ENCODE data around the gene MGRN1.

Gene MGRN1

DNA sequence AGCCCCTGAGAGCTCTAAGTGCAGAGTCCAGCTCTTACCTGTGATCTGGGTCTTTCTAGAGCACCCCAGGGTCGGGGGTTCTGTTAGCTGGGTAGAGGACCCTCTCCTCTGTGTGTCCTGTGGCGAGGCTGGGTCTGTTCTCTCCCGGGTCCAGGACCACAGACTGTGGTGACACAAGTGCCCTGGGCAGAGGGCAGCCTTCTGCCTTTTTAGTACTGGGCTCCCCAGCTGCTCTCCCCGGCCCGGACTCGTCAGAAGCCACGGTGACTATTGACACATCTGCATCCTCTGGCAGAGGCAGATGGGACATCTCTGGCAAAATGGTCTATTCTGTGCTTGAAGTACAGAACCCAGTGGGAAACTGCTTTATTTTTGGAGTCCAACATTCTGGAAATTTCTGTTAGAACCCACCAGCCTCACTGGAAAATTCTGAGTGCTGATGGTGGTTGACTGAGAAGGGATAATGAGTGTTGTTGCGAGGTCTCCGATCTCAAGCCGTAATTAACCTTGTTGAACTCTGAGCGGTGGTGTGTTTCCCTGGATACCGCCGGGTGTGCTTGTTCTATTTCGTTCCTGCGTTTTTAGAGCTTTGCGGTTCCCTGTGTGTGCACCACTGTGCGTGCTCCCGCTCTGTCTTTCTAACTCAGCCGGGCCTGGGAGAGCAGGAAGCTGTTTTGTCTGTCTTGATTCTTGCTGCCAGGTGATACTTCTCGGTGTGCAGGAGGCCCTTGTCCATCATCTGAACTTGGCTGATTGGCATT, 42.8 kb downstream of the MGRN1 start:
- no peak for FAIRE-seq
- TF ChIP-seq POLR2A (IDR thresholded peaks at IDR 0.05; ENCODE audit: low read depth, low read length), result no peak
- no peak for TF ChIP-seq POLR2AphosphoS5 (IDR thresholded peaks at IDR 0.05; ENCODE audit: low read depth, low read length)
- TF ChIP-seq TAF1 (IDR thresholded peaks at IDR 0.05; ENCODE audit: borderline replicate concordance, low read depth, low read length), result no peak
- no peak for DNase-seq (ENCODE audit: insufficient read length)

GRCh38 chr16:4668313-4668960, 43.8 kb downstream of the MGRN1 start:
- TF ChIP-seq POLR2AphosphoS5 (IDR thresholded peaks at IDR 0.05; ENCODE audit: low read depth, low read length), result no peak
- no peak for TF ChIP-seq TAF1 (IDR thresholded peaks at IDR 0.05; ENCODE audit: borderline replicate concordance, low read depth, low read length)
- TF ChIP-seq POLR2A (IDR thresholded peaks at IDR 0.05; ENCODE audit: low read depth, low read length), result no peak; the same call in 1 of the 2 replicates
- FAIRE-seq (no peak), DNase-seq (ENCODE audit: insufficient read length) (no peak)

DNA sequence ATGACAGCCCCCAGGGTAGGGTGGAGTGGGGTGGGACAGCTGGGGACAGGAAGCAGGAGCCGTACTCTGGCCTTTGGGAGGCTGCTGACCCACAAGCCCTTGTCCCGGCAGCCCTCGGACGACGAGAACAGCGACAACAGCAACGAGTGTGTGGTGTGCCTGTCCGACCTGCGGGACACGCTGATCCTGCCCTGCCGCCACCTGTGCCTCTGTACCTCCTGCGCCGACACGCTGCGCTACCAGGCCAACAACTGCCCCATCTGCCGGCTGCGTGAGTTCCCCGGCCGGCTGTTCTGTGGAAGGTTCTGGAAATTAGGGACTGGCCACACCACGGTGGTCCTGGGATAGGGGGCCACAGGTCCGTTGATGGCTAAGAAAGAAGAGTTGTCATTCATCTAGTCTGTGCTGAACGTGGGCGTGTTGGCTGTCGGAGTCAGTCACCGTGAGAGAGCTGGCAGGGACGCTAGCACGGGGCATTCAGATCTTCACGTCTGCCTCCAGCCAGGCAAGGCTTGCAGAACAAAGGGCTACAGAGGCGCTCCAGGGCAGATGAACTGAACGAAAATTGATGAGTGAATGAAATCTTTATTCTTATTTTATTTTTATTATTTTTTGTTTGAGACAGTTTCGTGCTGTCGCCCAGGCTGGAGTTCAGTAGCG, 48.9 kb downstream of the MGRN1 start:
- TF ChIP-seq POLR2AphosphoS5 (IDR thresholded peaks at IDR 0.05; ENCODE audit: low read depth, low read length) (no peak), POLR2A (IDR thresholded peaks at IDR 0.05; ENCODE audit: low read depth, low read length) (no peak), TAF1 (IDR thresholded peaks at IDR 0.05; ENCODE audit: borderline replicate concordance, low read depth, low read length) (no peak)
- FAIRE-seq, result no peak
- no peak for DNase-seq (ENCODE audit: insufficient read length)

DNA sequence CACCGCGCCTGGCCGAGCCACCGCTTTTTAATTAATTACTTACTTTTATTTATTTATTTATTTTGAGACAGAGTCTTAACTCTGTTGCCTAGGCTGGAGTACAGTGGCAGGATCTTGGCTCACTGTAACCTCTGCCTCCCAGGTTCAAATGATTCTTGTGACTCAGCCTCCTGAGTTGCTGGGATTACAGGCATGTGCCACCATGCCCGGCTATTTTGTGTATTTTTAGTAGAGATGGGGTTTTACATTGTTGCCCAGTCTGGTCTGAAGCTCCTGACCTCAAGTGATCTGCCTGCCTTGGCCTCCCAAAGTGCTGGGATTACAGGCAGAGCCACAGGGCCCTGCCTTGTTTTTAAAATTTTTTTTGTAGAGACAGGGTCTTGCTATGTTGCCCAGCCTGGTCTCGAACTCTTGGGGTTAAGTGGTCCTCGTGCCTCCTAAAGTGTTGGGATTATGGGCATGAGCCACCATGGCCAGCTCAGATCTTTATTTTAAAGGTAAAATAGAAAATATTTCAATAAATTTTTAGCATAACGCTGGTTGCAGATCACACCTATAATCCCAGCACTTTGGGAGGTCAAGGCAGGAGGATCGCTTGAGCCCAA, 50.4 kb downstream of the MGRN1 start:
- DNase-seq (ENCODE audit: insufficient read length), result no peak
- TF ChIP-seq POLR2A (IDR thresholded peaks at IDR 0.05; ENCODE audit: low read depth, low read length) (no peak), POLR2AphosphoS5 (IDR thresholded peaks at IDR 0.05; ENCODE audit: low read depth, low read length) (no peak), TAF1 (IDR thresholded peaks at IDR 0.05; ENCODE audit: borderline replicate concordance, low read depth, low read length) (no peak)
- no peak for FAIRE-seq

DNA sequence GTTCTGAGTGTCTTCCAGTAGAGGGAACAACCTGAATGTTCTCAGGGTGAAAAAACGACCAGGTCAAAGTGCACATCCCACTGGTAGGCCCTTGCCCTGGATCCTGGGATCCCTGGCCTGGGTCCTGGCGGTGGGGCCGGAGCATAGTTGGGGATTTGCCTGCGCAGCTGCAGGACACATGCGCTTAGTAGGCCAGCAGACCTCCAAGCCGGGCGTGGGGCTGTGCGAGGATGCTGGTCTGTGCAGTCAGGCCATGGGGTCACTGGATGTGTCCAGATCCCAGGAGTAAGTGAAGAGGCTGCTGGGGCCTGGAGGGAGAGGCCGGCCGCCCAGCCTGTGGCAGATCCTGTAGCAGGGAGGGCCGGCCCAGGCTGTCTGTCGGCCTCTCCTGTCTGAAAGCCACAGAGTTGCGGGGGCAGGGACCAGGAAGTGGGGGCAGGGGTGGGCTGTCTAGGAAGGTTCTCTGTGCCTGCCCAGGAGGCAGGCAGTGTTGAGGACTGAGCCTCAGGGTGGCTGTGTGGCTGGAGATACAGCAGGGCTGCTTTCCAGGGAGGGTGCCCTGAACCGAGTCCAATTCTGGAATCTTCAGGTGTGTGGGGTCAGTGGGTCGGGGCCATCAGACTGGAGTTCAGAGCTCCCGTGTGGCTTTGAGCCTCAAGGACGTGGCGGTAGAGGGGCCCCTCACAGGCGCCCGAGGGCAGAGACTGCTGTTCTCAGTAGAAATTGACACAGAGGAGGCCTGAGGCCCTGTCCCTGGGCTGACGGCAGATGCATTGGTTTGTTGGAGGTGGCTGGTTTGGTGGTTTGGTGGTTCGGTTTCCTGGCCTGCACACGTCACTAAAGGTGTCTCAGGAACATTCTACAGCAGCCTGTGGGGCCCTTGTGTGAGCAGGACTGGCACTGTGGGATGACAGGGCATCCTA, 51.5 kb downstream of the MGRN1 start:
- TF ChIP-seq POLR2A (IDR thresholded peaks at IDR 0.05; ENCODE audit: low read depth, low read length) (no peak), TAF1 (IDR thresholded peaks at IDR 0.05; ENCODE audit: borderline replicate concordance, low read depth, low read length) (no peak), POLR2AphosphoS5 (IDR thresholded peaks at IDR 0.05; ENCODE audit: low read depth, low read length) (no peak)
- FAIRE-seq (no peak), DNase-seq (ENCODE audit: insufficient read length) (no peak)

GRCh38 chr16:4676831-4677230, 52.2 kb downstream of the MGRN1 start:
- FAIRE-seq (no peak), DNase-seq (ENCODE audit: insufficient read length) (no peak)
- TF ChIP-seq POLR2A (IDR thresholded peaks at IDR 0.05; ENCODE audit: low read depth, low read length), result no peak
- no peak for TF ChIP-seq POLR2AphosphoS5 (IDR thresholded peaks at IDR 0.05; ENCODE audit: low read depth, low read length)
- TF ChIP-seq TAF1 (IDR thresholded peaks at IDR 0.05; ENCODE audit: borderline replicate concordance, low read depth, low read length), result no peak

GRCh38 chr16:4677390-4677789, 52.8 kb downstream of the MGRN1 start:
- no peak for DNase-seq (ENCODE audit: insufficient read length)
- FAIRE-seq, result no peak
- TF ChIP-seq POLR2A (IDR thresholded peaks at IDR 0.05; ENCODE audit: low read depth, low read length) (no peak), TAF1 (IDR thresholded peaks at IDR 0.05; ENCODE audit: borderline replicate concordance, low read depth, low read length) (no peak), POLR2AphosphoS5 (IDR thresholded peaks at IDR 0.05; ENCODE audit: low read depth, low read length) (no peak)

DNA sequence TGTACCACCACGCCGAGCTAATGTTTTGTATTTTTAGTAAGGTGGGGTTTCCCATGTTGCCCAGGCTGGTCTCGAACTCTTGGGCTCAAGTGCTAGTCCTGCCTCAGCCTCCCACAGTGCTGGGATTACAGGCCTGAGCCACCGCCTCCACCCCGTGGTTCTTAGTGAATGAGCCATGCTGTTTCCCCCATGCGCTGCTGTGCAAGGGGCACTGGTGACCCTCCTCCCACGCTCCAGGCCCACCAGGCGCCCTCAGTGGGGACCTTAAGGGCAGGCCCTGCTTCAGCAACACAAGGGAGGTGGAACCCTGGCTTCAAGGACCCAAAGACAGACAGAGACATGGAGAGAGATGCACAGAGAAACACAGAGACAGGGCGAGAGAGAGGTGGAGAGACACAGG, 53.4 kb downstream of the MGRN1 start:
- no peak for TF ChIP-seq POLR2AphosphoS5 (IDR thresholded peaks at IDR 0.05; ENCODE audit: low read depth, low read length)
- DNase-seq (ENCODE audit: insufficient read length) (no peak), FAIRE-seq (no peak)

DNA sequence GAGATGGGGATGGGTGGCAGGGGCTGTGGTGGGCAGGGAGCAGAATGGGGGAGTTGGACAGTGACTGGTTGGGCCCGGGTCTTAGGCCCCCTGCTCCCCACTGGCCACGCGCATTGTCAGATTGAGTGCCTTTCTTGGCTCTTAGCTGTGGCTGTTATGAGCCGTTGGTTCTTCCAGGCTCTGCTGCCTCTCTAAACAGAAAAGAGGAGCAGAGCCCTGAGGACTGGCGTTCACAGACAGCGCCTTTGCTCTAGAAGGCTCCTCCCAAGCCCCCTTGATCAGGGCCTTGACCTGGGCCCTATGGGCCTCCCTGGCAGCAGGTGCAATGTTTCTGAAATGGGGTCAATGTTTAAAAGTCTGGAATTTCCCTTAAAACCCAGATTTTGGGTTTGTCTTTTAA, 54.0 kb downstream of the MGRN1 start:
- DNase-seq (ENCODE audit: insufficient read length) (no peak), FAIRE-seq (no peak)
- no peak for TF ChIP-seq POLR2AphosphoS5 (IDR thresholded peaks at IDR 0.05; ENCODE audit: low read depth, low read length)
- no peak for TF ChIP-seq POLR2A (IDR thresholded peaks at IDR 0.05; ENCODE audit: low read depth, low read length)
- TF ChIP-seq TAF1 (IDR thresholded peaks at IDR 0.05; ENCODE audit: borderline replicate concordance, low read depth, low read length), result no peak

DNA sequence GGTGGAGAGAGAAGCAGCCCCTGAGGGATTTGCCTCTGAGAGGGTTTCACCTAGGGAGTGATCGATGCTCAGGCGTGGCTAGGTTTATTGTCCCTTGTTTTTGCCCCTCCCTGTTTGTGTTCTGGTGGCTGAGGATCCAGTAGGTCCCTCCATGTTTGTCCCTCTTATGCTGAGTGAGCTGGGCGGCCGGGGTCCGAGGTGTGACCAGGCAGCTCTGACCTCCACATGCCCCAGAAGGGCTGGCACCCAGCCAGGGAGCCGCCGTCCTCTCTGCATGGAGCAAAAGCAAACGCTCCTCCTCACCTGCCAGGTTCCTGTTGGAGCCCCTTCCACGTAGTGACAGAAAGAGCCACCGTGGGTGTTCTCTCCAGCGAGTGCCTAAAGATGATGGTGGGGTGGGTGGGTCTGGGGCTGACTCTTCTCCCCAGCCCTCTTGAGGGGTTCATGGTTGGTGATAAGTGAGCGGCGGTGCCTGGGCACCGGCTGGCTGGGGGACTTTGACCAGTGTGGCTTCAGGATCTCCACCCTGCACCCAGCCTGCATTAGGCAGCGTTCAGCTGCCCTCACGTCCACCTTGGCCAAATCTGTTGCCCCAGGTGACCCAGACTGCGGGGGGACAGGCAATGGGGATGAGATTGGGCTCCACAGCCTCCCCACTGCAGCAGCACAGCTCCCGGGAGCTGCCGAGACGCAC, 54.7 kb downstream of the MGRN1 start:
- FAIRE-seq (no peak), DNase-seq (ENCODE audit: insufficient read length) (no peak)
- TF ChIP-seq POLR2AphosphoS5 (IDR thresholded peaks at IDR 0.05; ENCODE audit: low read depth, low read length) (no peak), TAF1 (IDR thresholded peaks at IDR 0.05; ENCODE audit: borderline replicate concordance, low read depth, low read length) (no peak)

All from GM12892 (cell line).